EH (cell line): ENCODE results near the gene QKI.
A peak's percentile ranks its signal among the peaks of the same experiment; 100 is the strongest.

Experiments used
- DNase-seq: peaks from one replicate; pipeline ENCODE4 v3.0.0-alpha.2; 2015; ENCODE audit warnings: low read depth

The QKI gene

GRCh38 chr6:163391985-163392384 is 22.5 kb upstream of the QKI start:
- DNase-seq, result no peak

GRCh38 chr6:163392533-163392932 is 22.0 kb upstream of the QKI start:
- peak; percentile 34 for DNase-seq

GRCh38 chr6:163393923-163394322 is 20.6 kb upstream of the QKI start:
- no peak for DNase-seq

GRCh38 chr6:163394659-163395058 is 19.9 kb upstream of the QKI start:
- no peak for DNase-seq

DNA sequence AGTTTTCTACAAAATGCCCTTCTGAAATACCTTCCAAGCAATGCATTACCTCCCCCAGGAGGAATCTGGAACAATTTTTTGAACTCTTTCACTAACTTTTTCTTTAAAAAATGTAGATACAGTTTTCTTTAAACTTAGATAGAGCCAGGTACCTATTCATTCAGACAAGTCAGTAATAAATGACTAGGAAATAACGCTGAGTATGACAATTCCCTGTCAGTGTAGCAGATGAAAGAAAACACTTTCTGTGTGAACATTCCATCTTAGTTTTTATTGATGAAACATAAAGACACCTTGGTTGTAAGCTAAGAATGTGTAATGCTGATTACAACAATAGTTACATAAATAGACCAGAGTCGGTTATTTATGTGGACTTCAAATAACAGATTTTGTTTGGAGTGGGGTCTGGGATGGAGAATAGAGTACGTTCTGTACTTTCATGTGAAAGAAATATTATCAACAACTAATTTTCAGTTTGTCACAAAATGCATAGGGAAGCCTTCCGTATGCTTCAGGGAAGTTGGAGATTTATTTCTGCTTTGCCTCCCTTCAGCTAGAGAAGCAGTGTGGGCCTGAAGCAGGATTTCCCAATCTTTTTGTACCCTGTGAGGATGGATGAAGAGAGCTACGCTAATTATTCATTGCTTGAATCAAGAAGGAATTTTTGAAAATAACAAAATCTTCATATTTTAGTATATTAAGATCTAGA is 19.2 kb upstream of the QKI start:
- no peak for DNase-seq

DNA sequence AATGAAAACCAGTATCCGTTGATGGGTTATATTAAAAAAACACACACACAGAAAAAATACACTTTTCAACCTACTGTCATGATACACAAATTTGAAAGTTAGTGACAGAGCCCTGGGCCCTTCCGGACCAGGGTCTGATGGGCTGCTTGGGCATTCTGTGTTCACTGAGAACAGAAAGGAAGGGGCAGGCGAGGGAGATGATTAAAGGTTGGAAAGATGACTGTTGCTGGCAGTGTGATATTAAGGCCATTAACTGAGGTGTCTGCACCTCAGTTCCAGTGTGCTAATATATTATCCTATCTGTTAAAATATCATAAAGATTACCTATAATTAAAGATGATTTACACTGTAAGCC is 18.7 kb upstream of the QKI start:
- DNase-seq, result no peak

DNA sequence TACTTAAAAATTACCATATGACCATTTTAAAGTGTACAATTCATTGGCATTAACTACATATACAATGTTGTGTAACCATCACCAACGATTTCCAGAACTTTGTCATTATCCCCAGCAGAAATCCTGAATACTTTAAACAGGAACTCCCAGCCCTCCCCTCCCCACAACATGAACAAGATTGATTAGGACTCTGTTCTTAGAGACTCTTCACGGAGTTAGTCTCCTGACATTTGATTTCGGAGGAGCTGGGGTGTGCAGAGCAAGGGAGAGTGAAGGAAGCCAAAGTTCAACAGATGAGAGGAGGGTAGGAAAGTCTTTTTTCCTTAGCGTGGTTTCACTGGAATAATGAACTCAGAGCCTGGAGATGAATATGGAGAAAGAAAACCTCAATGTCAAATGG is 17.2 kb upstream of the QKI start:
- no peak for DNase-seq

- no peak for DNase-seq
Measured at GRCh38 chr6:163398115-163398514, 16.4 kb upstream of the QKI start.

DNA sequence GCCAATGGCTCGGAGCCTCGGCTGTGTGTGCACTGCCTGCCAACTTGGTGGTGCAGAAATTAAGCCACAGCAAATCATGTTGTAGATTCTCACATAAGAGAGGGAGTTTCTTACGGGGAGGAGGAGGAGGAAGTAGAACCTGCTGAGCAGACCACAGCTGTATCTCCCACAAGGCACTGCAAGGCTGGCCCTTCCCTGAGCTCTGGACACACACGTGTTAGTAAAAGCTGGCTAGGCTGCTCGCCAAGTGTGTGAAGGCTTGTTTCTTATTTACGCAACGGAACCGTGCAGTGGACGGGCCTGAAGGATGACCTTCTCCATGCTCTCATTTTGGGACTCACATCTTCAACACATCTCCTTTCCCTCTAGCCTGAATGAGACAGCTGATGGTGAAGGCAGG is 15.7 kb upstream of the QKI start:
- DNase-seq, result no peak

GRCh38 chr6:163400509-163400908 is 14.0 kb upstream of the QKI start:
- no peak for DNase-seq

GRCh38 chr6:163401039-163401885 is 13.3 kb upstream of the QKI start:
- no peak for DNase-seq

DNA sequence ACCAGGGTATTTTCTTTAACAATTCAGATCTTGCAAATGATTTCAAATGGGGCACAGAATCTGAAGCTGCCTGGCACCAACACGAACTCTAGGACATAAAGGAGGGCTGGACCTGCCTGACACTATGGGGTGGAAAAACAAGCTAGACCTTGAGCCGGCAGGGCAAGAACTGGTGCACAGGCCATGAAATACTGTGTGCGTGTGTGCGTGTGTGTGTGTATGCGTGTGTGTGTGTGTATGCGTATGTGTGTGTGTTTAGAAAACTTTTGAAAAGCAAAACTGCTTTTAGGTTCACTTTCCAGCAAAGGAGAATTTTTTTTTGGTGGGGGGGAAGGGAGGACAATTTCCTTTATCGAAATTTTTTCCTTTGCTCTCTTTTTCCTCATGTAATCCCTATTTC is 11.9 kb upstream of the QKI start:
- DNase-seq, result no peak

DNA sequence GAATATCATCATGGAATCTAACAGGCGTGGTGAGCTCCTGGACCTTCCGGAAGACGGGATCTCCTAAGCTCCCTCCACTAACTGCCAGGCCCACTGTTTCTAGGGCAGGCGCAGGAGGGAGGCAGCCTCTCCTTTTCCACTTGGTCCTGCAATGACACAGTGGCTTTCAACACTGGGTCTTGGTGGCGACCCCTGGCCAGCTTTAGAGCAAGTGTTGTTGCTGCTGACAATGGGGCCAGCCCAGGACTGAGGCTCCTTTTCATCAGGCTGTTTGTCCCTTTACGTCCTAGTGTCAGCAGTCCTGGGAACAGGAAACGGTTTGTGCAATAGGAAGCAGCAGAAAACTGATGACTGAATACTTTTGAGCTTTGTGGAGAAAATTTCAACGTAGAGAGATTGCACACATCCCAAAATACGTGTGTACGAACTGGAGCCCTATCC is 9.7 kb upstream of the QKI start:
- no peak for DNase-seq

GRCh38 chr6:163405412-163406309 is 8.9 kb upstream of the QKI start:
- peak; percentile 44 for DNase-seq

DNA sequence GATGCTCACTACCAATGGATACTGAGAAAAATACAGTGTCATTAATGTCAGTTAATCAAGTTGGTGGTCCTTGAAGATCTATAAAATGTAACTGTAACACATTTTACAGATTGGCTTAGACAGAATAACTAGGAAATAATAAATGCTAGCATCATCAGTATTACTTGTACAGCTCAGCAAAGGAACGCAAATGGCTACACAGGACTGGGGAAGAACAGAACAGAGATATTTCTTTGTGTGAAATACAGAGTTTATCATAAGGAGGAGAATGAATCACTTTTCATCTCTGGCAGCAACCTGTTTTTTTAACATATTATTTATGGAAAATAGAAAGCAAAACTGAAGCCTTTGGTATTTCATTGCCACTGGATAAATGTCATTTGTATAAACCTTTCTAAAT is 8.2 kb upstream of the QKI start:
- DNase-seq, result no peak

DNA sequence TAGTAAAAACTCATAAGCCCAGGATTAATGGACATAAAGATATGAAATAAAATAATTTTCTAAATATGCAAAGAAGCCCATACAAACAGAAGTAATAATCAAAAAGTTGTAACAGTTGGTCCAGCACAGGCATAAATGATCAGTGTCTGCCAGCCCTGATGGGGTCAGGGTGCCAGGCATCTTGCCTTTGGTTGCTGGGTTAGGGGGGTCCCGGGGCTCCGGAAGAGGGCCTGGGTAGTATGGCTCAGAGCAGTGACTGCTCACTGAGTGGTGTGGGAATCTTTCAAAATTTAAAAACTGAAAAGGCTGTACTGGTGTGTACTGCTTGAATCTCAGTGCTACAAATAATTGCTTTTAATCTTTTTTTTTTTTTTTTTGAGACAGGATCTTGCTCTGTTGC is 7.7 kb upstream of the QKI start:
- no peak for DNase-seq

GRCh38 chr6:163408352-163408991 is 6.0 kb upstream of the QKI start:
- no peak for DNase-seq

GRCh38 chr6:163409712-163410111 is 4.8 kb upstream of the QKI start:
- DNase-seq, result no peak

DNA sequence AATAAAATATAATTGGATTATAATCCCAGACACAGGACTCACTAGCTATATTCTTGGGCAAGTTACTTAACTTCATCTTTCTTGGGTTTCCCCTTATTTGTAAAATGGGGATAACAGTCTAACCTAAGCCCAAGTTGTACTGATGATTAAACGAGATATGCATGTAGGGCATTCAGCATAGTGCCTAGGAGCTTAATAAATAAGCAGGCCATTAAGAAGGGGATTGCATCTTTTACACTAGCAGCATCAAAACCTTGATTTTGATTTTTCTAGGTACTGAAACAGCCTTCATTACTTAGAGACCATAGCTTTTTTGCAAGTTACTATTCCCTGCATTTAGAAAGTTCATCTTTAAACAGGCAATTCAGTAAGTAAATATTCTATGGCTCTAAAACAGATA is 2.2 kb upstream of the QKI start:
- DNase-seq, result no peak

GRCh38 chr6:163412801-163413344 is 1.6 kb upstream of the QKI start:
- no peak for DNase-seq

GRCh38 chr6:163413345-163414116 is 987 bp upstream of the QKI start:
- peak; percentile 91 for DNase-seq
